Mononuclear cell (primary cell): ENCODE results near the gene EFS. TPM values are rescaled to one million over a fixed set of nuclear protein-coding genes. Genes with fewer than 3 reads are reported as not detected.
"Not testable (repeated sequence)": the region's sequence is repeated elsewhere in the genome, so short reads cannot be mapped to it uniquely, and the experiment has no call there.

Experiments
- H3K27me3 ChIP-seq: 2 replicates; pipeline ENCODE4 v1.6.0; 2011; ENCODE audit warnings: low read length, control low read depth; ENCODE audit not compliant: insufficient read depth
- H3K4me1 ChIP-seq: 2 replicates; pipeline ENCODE4 v1.5.1; 2011; ENCODE audit warnings: mild to moderate bottlenecking, low read length, control low read depth; ENCODE audit not compliant: insufficient read depth
- H3K4me3 ChIP-seq: 2 replicates; pipeline ENCODE4 v1.5.1; 2011; ENCODE audit warnings: mild to moderate bottlenecking, low read length, moderate library complexity
- H3K9me3 ChIP-seq: 2 replicates; pipeline ENCODE4 v1.5.1; 2011; ENCODE audit warnings: low read depth, mild to moderate bottlenecking, control low read depth, low read length
- total RNA-seq: library from RNA; depleted of rRNA; stranded (reverse); fragments of >200 nt; gene quantifications from one replicate; pipeline ENCODE4 v1.2.3, GENCODE V29; 2012

The EFS gene
- total RNA-seq, 1 donor = not detected

DNA sequence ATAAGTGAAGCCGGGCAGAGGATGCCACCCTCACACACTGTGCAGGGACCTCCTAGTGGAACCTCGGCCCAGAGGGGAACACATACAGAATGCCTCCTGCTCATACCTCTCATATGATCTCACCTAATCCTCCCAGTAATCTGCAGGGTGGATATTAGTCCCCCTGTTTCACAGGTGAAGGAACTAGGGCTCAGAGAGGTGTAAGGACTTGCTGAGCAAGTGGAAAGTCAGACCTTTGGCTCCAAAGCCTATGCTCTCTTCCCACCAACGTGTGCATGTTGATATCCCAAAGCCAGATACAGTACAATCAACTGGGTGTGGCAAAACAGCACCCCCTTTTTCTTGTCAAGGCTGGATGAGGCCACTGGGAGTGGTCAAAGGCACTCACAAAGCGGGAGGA, 38.9 kb upstream of the EFS start:
- H3K4me3 ChIP-seq = no peak overlapping the region
- H3K4me1 ChIP-seq = no peaks in the 10 kb centered on the region
- H3K9me3 ChIP-seq = no peaks in the 10 kb centered on the region
- H3K27me3 ChIP-seq = no peaks in the 10 kb centered on the region

DNA sequence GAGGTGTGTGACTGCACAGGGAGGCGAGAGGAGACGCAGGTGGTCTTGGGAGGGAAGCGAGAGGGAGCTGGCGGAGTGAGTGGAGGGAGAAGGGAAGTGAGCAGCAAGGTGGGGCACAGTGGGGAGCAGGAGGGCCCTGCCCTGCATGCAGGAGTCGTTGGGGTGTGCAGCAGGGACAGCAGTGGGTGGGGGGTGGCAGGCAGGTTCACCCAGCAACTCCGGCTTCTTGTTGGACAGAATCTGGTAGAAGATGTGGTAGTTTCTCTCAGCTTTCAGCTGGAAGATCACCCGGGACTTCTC, 38.1 kb upstream of the EFS start:
- no peaks in the 10 kb centered on the region for H3K4me1 ChIP-seq
- H3K27me3 ChIP-seq = no peaks in the 10 kb centered on the region
- no peak overlapping the region for H3K4me3 ChIP-seq
- no peaks in the 10 kb centered on the region for H3K9me3 ChIP-seq

GRCh38 chr14:23402296-23403138, 37.5 kb upstream of the EFS start:
- Histone ChIP-seq H3K4me1 (no peaks in the 10 kb centered on the region), H3K4me3 (no peak overlapping the region), H3K9me3 (no peaks in the 10 kb centered on the region), H3K27me3 (no peaks in the 10 kb centered on the region)

- H3K9me3 ChIP-seq = no peaks in the 10 kb centered on the region
- no peaks in the 10 kb centered on the region for H3K27me3 ChIP-seq
- no peaks in the 10 kb centered on the region for H3K4me1 ChIP-seq
- H3K4me3 ChIP-seq = no peak overlapping the region
Observed at GRCh38 chr14:23401291-23401690, 36.3 kb upstream of the EFS start.

GRCh38 chr14:23400496-23401149, 35.7 kb upstream of the EFS start:
- not testable (repeated sequence) for H3K4me3 ChIP-seq, H3K27me3 ChIP-seq, H3K4me1 ChIP-seq, H3K9me3 ChIP-seq

- H3K4me1 ChIP-seq = no peaks in the 10 kb centered on the region
- H3K27me3 ChIP-seq = no peaks in the 10 kb centered on the region
- H3K9me3 ChIP-seq = no peaks in the 10 kb centered on the region
- no peak overlapping the region for H3K4me3 ChIP-seq
Observed at GRCh38 chr14:23399591-23399990, 34.6 kb upstream of the EFS start.

DNA sequence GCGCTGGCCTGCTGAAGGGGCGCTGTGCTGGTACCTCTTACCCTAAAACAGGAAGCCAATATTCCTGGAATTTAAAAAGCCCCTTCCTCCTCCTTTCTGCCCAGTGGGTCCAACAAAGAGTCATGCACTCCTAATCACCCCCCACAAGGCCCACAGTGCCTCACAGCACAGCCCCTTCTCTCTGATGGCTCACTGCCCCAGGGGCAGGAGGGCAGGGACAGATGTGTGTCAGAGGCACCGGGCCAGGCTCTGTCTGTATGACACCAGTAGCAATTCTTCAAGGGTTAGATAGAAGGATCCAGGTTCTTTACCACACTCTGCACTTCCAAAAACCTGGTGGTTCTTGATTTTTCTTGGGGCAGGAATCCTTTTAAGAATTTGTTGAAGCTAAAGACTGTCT, 34.2 kb upstream of the EFS start:
- no peaks in the 10 kb centered on the region for H3K9me3 ChIP-seq
- no peaks in the 10 kb centered on the region for H3K4me1 ChIP-seq
- no peak overlapping the region for H3K4me3 ChIP-seq
- no peaks in the 10 kb centered on the region for H3K27me3 ChIP-seq

GRCh38 chr14:23398348-23398747, 33.4 kb upstream of the EFS start:
- Histone ChIP-seq H3K27me3 (no peaks in the 10 kb centered on the region), H3K4me3 (no peak overlapping the region), H3K4me1 (no peaks in the 10 kb centered on the region), H3K9me3 (no peaks in the 10 kb centered on the region)

DNA sequence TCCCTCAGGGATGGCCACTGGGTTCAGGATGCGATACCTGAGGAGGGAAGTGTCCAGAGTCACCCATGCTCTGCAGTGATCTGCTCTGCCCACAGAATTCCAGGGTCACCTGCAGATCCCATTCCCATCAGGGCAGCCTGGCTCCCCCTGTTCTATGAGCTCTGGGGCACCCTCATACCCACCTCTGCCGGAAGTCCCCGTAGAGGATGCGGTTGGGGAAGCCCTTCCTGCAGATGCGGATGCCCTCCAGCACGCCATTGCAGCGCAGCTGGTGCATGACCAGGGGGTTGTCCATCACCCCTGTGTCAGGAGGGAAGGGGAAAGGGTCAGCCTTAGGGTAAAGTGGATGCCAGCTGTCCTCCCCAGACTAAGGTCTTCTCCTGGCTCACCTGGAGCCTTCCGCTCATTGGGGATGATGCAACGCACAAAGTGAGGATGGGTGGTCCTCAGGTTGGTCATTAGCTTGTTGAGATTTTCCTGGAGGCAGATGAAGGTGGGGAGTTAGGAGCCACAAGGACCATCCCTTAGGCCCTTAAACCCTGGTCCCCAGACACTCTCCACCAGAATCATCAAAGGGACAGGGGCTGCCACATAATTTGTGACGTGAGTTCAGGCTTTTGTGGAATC, 31.9 kb upstream of the EFS start:
- H3K9me3 ChIP-seq = no peaks in the 10 kb centered on the region
- no peaks in the 10 kb centered on the region for H3K4me1 ChIP-seq
- H3K27me3 ChIP-seq = no peaks in the 10 kb centered on the region
- H3K4me3 ChIP-seq = no peak overlapping the region

GRCh38 chr14:23396126-23396525, 31.2 kb upstream of the EFS start:
- H3K27me3 ChIP-seq = no peaks in the 10 kb centered on the region
- no peaks in the 10 kb centered on the region for H3K9me3 ChIP-seq
- H3K4me3 ChIP-seq = no peak overlapping the region
- no peaks in the 10 kb centered on the region for H3K4me1 ChIP-seq

GRCh38 chr14:23392613-23393012, 27.6 kb upstream of the EFS start:
- H3K9me3 ChIP-seq = no peaks in the 10 kb centered on the region
- no peaks in the 10 kb centered on the region for H3K27me3 ChIP-seq
- H3K4me3 ChIP-seq = no peak overlapping the region
- H3K4me1 ChIP-seq = no peaks in the 10 kb centered on the region

DNA sequence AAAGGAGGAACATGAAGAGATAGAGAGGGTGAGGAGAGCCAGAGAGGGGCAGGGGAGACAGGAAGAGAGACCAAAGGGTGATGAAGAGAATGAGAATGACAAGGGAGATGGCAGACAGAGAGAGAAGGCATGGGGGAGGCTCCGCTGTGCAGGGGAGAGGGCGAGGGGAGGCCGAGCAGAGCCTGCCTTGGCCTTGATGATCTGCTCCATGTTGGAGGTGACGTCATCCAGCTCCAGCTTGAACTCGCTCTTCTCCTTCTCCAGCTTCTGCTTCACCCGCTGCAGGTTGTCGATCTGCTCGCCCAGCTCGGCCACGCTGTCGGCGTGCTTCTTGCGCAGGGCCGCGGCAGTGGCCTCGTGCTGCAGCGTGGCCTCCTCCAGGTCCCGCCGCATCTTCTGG, 24.9 kb upstream of the EFS start:
- H3K27me3 ChIP-seq, H3K9me3 ChIP-seq, H3K4me3 ChIP-seq, H3K4me1 ChIP-seq: not testable (repeated sequence)

- Histone ChIP-seq H3K4me3 (no peak overlapping the region), H3K9me3 (no peaks in the 10 kb centered on the region), H3K4me1 (no peaks in the 10 kb centered on the region), H3K27me3 (no peaks in the 10 kb centered on the region)
Observed at GRCh38 chr14:23389396-23389795, 24.4 kb upstream of the EFS start.

DNA sequence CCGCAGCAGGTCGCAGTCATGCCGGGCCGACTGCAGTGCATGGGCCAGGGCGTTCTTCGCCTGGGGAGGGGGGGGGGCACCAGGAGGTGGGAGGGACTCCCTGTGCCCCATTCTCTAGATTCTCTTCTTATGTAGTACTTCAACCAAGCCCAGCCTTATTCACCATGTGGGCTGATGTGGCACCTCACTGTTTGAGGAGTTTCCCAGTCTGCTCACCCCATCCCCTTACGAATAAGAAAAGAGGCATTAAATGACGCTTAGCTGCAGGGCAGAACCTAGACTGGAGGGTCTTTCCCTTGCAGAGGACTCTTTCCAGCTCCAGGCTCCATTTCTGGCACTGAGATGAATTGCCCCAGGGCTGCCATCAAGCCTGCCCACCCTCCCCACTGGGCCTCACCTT, 24.0 kb upstream of the EFS start:
- Histone ChIP-seq H3K4me1 (no peaks in the 10 kb centered on the region), H3K4me3 (no peak overlapping the region), H3K9me3 (no peaks in the 10 kb centered on the region), H3K27me3 (no peaks in the 10 kb centered on the region)

- Histone ChIP-seq H3K9me3 (no peaks in the 10 kb centered on the region), H3K4me1 (no peaks in the 10 kb centered on the region), H3K27me3 (no peaks in the 10 kb centered on the region), H3K4me3 (no peak overlapping the region)
Observed at GRCh38 chr14:23387916-23388882, 23.2 kb upstream of the EFS start.
